ENCODE data around the gene ZNF697. TPM values are rescaled to one million over a fixed set of nuclear protein-coding genes. Genes with fewer than 3 reads are reported as not detected.

Gene ZNF697
- total RNA-seq, 1 donor from 2014 or later: 11.5 TPM

DNA sequence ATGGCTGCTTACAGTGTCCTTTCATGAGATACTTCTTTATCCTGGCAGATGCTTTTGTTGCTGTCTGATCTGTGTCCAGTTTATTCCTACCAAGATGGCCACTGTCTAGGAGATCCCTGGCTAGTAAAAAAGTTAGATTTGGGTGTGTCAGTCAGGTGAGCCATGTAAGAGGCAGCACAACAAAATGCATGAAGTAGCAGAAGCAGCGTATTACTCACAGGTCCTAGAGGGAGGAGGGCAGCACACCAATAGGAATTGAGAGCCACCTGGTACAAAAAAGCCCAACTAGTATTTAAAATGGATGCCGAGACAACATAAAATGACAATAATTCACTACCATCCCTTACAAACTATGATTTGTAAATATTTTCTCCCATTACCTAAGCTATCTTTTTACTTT lies 22.8 kb upstream of the ZNF697 start:
- ATAC-seq (no peak), DNase-seq (no peak)
- intact Hi-C loops (cut with micrococcal nuclease): no loop called here

DNA sequence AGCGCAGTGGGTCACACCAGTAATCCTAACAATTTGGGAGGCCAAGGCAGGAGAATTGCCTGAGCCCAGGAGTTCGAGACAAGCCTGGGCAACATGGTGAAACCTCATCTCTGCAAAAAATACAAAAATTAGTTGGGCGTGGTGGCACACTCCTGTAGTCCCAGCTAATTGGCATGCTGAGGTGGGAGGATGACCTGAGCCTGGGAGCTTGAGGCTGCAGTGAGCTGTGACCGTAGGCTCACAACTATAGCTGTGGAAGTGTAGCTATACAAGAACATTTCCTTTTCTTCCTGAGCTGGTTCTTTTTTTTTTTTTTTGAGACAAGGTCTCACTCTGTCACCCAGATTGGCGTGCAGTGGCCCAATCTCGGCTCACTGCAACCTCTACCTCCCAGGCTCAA lies 19.1 kb upstream of the ZNF697 start:
- intact Hi-C loops (cut with micrococcal nuclease): no loop called here
- ATAC-seq: no peak
- DNase-seq: no peak

DNA sequence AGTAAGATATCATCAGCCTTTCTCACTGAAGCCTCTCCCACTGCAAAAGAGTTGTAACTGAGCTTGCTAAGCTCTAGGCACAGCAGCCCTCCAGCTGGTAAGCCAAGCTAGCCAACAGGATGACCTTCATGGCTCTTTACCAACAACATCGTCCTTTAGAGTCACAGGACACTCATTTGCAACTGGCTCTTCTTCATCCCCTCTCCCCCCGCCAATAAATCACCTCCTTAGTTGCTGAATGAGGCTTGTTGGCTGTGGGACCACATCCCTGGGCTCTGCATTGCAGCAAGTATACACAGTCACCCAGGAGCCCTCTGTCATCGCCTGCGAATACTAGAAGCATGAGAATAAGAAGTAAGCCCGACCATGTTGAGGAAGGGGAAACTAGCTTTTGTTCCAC lies 16.0 kb upstream of the ZNF697 start:
- no peak for DNase-seq
- intact Hi-C loops (cut with micrococcal nuclease): no loop called here
- no peak for ATAC-seq

DNA sequence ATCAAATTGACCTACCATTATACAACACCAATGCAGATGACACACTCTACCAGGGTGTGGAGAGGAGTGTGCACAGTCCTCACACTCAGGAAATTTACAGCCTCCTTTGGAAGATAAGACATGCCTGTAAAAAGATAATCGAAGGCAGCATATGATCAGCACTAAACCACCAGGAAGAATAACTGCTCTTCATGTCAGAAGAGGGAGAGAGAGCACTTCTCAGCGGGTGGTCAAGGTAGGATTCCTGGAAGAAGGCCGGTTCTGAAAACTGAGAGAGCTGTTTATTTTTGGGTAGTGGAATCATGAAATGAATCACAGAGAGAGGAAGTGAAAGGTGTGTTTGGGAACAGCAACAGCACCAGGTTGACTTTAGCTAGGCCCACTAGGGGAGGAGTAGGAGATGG lies 14.0 kb upstream of the ZNF697 start:
- no peak for DNase-seq
- ATAC-seq: no peak
- intact Hi-C loops (cut with micrococcal nuclease): loop anchor here (2.0 kb wide), 1 partner anchor 49 kb away; no protein-coding TSS in a partner anchor

DNA sequence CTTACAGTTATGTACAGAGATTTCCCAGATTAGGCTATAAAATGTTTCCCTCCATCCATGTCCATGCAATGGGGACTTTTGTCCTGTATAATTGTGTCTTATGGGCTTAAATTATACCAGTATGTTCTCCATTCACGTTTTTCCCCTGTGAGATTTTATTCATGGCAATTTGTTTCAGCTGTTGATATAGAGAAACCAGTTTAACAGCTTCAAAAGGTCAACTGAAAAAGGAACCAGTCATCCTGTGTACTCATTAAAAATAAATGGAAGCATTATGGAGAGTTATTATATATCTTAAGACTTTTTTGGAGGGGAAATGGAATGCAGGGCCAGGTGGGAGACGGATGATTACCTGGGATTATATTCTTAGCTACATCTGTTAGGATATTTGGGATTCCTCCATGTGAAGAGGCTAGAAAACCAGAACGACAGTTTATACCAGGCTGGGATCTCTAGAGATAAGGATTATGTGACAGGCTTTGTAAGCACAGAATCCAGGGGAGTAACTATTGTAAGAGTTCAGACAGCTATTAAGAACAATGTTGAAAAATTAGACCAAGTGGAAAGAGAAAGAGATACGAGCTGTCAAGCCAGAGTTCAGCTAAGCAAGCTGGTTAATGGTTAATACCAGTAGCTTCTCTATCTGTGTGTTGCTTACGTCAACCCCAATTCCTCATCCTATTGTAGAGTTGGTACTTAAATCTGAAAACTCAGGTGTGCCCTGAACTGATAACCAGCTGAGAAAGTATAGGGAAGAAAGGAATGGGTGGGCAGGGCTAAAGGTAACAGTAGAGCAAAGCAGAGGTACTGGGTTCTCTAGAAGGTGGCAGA lies 12.4 kb upstream of the ZNF697 start:
- no peak for ATAC-seq
- DNase-seq: no peak
- intact Hi-C loops (cut with micrococcal nuclease): no loop called here

DNA sequence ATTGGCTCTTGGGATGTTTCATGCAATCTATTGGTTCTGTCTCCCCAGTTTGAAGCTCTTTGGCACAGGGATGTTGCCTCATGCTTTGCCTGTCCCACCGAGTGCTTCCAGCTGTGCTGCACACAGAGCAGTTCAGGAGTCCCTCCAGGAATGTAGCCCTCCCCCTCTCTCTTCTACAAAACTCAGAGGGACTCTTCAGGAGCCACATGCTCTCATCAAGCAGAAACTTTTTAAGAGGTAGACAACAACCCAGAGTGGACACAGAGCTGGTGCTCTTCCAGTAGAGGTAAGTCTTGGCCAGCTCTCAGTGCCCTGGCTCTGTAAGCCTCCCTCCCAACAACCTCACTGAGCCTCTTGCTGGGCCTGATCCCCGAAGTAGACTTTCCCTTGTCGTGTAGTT lies 11.6 kb upstream of the ZNF697 start:
- intact Hi-C loops (cut with micrococcal nuclease): no loop called here
- ATAC-seq (peak; percentile 84), DNase-seq (peak; percentile 67)

DNA sequence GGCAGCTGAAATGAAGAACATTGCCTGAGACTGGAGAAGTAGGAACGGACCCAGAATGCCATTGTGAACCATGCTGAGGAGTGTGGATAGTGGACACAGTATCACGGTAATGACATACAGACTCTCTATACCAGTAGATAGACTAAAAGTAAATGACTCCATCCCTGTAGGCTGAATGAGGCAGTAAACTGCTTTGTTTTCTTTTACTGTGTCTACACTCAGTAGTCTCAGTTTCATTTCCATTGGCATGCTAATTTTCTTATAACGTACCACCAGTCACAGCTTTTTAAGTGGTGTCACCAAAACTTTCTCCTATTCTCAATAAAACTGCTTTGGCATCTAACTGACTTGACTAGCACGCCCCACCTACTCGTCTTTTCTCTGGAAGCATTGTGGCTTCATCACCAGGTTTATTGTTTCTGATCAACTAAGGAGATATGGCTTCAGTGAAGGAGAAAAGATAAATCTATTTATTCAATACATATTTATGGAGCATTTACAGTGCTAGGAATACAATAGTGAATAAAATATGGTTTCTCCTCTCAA lies 8.4 kb upstream of the ZNF697 start:
- DNase-seq (no peak), ATAC-seq (no peak)
- intact Hi-C loops (cut with micrococcal nuclease): no loop called here

DNA sequence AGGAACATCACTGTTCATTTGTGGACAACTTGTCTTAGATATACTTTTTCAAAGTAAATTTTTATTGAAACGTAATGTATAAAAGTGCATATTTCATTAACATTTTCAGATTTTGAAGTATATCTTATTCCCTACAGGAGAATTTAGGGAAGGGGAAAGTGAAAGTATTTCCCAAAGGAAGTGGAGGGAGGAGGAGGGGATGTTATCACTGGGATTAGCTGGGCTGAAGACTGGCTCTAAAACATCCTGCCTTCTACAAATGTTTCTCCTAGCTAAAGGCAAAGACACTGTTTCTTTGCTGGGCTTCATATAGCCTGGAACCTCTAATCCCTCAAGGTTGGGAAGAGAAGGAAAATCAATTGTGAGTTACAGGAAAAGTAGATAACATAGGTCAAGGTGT lies 7.1 kb upstream of the ZNF697 start:
- ATAC-seq: peak; percentile 46

DNA sequence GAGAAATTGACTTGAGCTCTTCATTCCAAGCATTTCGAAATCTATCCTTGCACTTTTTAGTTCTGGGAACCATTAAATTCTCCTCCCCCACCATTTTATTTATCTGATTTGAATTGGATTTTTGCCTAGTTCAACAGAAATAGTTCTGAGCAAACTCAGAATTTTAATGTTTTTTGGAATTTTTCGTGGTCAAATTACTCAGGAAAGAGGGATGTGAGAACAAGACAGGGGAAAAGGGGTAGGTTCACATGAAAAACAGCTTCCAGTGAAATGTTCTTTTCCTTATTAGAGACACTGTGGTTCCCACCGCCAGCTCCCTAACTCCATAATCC lies 5.7 kb upstream of the ZNF697 start:
- intact Hi-C loops (cut with micrococcal nuclease): no loop called here
- DNase-seq (no peak), ATAC-seq (peak; percentile 38)

More for the DNA sequence above, 7.1 kb upstream of the ZNF697 start:
- intact Hi-C loops (cut with micrococcal nuclease): no loop called here
- no peak for DNase-seq

DNA sequence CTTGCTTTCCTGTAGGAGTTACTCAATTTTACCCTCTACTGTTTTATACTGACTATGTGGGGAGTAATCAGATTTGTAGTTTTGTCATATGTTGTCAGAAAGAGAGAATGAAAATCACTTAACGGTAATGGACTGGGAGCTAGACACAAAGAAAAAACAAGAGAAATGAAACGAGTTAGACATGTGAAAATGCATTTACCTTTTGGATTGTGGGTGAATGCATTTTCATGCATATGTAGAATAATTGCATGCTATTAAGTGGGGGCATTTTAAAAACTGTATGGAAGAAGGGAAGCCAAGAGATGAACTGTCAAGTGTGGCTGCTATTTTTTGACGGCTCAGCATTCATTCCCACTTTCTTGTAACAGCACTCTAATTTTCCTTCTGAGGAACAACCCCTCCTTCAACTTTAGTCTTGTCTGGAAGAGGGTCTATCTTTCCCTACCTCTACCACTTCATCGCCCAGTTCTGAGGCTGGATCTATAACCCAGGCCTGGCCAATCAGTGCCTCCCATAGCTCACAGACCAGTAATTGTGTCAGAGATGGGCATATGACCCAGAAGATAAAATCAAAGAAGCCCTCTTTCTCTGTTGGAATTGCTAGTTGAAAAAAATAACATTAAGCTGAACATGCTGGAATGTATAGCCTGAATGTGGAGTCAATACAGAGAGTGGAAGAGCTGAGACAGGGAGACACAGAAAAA lies 5.2 kb upstream of the ZNF697 start:
- no peak for DNase-seq
- intact Hi-C loops (cut with micrococcal nuclease): no loop called here
- no peak for ATAC-seq

DNA sequence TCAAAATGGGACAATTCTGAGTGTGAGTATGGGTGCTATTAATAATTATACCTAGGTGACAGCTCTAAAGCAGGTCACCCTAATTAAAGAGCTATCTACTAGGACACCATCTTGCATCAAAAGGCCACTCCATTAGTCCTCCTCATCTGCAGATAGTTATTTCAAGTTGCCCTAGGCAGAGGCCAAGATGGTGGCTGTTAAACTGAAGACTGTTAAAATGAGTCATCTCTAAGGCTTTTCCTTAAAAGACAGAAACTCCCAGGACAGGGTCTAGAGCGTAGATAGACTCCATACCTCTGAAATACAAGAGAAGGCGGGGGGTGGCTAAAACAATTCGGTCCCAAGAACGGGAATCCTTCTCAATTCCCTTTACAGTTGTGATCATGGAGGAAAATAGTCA lies 4.5 kb upstream of the ZNF697 start:
- intact Hi-C loops (cut with micrococcal nuclease): no loop called here

DNA sequence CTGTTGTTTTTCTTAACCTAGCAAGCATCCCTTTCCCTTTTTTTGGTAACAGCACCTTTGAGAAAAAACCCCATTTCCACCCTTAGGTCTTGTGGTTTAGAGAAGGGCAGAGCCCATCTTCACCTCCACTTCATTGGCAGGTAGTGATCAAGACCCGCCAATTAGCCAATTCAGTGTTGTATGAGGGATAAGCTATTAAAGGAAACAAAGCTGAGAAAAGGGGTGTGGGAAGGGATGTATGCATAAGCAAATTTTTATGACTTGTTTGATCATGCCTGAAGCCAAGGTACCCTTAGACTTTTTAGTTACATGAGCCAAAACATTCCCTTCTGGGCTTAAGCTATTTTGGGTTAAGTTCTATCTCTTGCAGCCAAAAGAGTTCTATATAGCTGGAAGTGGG lies 3.6 kb upstream of the ZNF697 start:
- intact Hi-C loops (cut with micrococcal nuclease): no loop called here
- no peak for DNase-seq
- ATAC-seq: no peak

More for the DNA sequence above, 4.5 kb upstream of the ZNF697 start:
- ATAC-seq (no peak), DNase-seq (no peak)

DNA sequence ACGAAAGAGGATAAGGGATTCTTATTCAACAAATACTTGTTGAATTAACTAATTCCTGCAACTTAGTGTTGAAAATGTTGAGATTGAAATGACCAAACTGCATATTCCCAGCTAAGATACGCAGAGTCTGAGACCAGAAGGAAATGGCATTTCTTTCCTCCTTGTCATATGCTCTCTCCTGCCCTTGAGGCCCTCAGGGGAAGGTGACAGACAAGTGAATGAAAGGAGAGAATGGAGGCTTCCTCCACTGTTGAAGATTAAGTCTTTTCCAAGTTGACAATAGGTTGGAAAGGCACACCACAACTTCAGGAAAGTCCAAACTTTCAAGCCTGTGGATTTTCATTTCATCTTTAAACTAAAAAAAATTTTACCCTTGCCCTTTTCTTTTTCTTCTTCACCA lies 3.1 kb upstream of the ZNF697 start:
- intact Hi-C loops (cut with micrococcal nuclease): no loop called here
- ATAC-seq (no peak), DNase-seq (no peak)

DNA sequence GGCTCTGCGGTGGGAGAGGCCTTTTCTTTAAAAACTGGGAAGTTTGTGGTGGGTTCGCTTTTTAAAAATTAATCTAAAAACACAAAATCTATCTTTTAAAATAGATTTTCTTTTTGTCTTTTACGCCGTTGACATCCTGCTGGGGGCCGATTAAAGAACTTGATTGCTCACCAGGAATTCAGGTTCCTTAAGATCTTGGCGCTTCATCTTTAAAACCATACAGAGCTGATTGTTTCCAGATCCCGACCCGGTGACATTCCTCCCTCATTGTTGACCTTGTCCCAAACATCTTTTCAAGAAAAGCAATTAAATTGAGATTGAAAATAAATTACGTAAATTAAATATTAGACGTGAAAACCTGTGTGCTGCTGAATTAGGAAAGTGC lies 546 bp upstream of the ZNF697 start:
- intact Hi-C loops (cut with micrococcal nuclease): no loop called here
- ATAC-seq: no peak

DNA sequence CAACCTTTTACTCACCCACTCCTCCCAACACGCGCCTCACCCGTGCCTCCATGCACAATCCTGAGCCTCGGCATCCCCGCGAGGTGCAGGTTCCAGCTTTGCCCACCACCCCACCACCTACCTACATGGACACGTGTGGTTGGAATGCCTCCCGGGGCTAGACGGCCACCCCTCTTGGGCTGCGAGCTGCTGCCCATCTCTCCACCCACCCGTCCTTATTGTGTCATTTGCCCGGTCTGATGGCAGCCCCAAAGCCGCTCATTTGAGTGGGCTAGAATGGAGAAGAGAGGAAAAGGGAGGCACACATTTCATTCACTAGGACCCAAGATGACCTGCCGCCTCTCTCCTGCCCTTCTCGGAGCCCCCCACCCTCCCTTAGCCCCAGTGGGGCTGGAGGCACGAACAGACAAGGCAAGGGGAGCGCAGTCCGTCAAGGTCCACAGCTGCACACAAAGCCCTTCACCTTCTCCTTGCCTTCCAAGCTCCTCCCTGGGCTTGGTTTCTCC lies 785 bp downstream of the ZNF697 start:
- ATAC-seq (peak; percentile 19), DNase-seq (peak; percentile 44)
- intact Hi-C loops (cut with micrococcal nuclease): no loop called here

More for the DNA sequence above, 546 bp upstream of the ZNF697 start:
- DNase-seq: no peak

DNA sequence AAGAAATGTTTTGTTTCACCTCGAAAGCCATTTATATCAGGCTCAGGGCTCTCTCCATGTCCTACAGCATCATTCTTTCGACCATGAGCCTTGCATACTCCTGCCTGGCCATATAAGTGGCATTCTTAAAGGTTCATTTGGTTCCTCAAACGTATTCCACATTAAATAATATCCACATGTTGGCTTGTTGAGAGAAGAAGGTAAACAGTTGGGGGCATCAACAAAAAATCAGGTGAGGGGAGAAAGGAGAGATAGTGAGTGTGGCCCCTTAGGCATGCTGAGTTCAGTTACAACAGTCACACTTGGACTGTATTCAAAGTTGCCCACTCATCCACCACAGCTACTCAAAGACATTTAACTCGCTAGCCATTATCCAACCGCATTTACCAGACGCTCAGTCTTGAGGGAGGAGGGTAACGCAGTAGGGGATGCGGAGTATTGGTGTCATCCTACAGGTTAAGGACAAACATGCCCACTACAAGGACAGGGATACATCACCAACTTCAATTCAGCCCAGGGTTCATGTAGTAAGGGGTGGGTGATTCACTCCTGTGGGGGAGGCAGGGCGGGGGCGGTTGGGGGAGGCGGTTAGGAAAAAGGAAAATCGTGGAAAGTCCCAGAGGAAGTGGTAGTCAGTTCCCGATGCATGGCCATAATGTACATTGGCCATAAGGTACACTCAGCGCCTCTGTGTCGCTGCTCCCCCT lies 1.4 kb downstream of the ZNF697 start:
- ATAC-seq (no peak), DNase-seq (no peak)
- intact Hi-C loops (cut with micrococcal nuclease): no loop called here

DNA sequence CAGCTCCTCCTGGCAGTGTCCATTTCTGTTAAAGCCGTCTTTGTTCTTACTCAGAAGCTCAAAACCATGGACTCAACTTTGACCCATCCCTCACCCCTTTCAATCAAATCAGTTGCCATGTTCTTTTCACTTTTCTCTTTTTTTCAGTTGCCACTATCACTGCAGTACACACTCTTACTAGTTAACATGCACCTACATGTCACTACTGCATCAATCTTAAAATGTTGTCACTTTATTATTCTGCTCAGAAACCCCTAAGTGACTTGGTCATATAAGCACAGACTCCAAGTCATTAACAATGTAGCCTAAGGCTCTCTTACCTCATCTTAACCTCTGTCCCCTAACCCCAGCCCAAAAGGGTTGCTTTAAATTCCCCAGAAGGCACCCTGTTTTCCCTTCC lies 9.0 kb downstream of the ZNF697 start:
- intact Hi-C loops (cut with micrococcal nuclease): no loop called here
- ATAC-seq (no peak), DNase-seq (no peak)

DNA sequence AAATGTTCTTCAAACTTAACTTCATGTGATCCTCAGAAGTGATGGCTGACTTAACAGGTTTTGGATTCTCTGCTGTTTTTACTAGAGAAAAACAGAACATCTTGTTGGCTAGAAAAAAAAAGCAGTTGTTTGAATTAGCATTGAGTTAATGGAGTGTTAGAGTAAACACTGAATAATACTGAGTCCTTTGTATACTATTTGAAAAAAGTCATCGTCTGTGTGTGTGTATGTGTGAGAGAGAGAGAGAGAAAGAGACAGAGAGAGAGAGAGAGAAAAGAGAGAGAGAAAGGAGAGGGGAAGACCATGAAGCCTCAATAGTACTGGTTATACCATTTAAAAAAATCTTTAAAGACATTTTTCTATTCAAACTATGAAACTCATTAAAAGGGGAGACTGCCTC lies 10.4 kb downstream of the ZNF697 start:
- ATAC-seq (no peak), DNase-seq (no peak)

DNA sequence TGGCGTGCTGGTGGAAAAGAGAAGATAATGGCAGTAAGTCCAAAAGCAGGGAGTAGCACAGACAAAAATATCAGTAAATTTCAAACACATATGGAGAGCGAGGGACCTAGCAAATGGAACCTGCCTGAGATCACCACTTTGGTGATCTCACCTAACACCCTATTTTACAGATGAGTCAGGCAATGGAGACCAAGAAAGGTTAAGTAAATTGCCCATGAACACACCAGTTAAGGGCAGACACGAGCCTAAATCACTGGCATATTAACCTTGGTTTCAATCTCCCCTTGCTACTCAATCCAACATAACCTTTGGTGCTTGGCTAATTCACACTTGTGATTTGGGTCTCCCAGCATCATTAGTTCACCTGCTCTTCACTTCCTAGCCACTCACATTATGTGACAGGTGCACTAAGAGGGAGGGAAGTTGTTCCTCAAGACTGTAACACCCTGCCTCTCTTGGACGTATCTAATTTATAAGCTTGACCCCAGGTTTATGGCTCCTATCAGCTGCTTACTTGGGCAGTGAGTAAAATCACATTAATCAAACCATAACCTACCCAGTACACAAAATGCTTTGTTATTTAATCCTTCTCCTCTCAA lies 11.5 kb downstream of the ZNF697 start:
- no peak for ATAC-seq
- intact Hi-C loops (cut with micrococcal nuclease): no loop called here
- no peak for DNase-seq

More for the DNA sequence above, 10.4 kb downstream of the ZNF697 start:
- intact Hi-C loops (cut with micrococcal nuclease): no loop called here

Measured in left ventricle myocardium superior (tissue), 1 donor.